Spleen (tissue), 7 donors: ENCODE data around the gene OSGEPL1.

Experiments
- POLR2A ChIP-seq, 3 donors: fragments of 450-650 bp; IDR thresholded peaks; one replicate each; pipeline ENCODE4 v1.5.1; 2017; ENCODE audit warnings: antibody characterized with exemption in 3 of 3, mild to moderate bottlenecking in 1 of 3
- POLR2AphosphoS5 ChIP-seq, 3 donors: sonication (generic); formaldehyde crosslinking; IDR thresholded peaks; one replicate each; pipeline ENCODE4 v1.5.1; 2017; ENCODE audit warnings: antibody characterized with exemption in 3 of 3
- TF ChIP-seq, protein P1 (sequence below), 11 experiments: fragments of 200-600 bp in 7 of 11; fragments of 450-650 bp in 4 of 11; sonication (generic) in 4 of 11; IDR thresholded peaks in 8 of 11; conservative IDR thresholded peaks in 3 of 11; 1 replicate in 7 of 11; 2 replicates in 4 of 11; pipeline versions ENCODE4 v1.4.0 to v1.8.0; 2016 to 2021; ENCODE audit warnings: antibody characterized with exemption in 11 of 11, inconsistent platforms in 4 of 11, mild to moderate bottlenecking in 1 of 11
- donor health status: DM: no; HTN: no; CAD: no; lungs with moderate emphysema.
- donor health status: DM: no; HTN: no; CAD: no.
- donor health status: DM: no; HTN: no; CAD: no.

DNA sequence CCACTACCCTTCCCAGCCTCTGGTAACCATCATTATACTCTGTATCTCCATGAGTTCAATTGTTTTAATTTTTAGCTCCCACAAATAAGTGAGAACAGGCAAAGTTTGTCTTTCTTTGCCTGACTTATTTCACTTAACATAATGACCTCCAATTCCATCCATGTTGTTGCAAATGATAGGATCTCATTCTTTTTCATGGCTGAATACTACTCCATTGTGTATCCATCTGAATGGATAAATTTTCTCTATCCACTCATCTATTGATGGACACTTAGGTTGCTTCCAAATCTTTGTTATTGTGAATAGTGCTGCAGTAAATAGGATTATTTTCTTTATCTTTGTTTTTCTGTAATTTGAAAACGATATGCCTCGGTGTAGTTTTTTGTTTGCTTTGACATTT lies 61.9 kb downstream of the OSGEPL1 start:
- TF ChIP-seq, protein P1, sequence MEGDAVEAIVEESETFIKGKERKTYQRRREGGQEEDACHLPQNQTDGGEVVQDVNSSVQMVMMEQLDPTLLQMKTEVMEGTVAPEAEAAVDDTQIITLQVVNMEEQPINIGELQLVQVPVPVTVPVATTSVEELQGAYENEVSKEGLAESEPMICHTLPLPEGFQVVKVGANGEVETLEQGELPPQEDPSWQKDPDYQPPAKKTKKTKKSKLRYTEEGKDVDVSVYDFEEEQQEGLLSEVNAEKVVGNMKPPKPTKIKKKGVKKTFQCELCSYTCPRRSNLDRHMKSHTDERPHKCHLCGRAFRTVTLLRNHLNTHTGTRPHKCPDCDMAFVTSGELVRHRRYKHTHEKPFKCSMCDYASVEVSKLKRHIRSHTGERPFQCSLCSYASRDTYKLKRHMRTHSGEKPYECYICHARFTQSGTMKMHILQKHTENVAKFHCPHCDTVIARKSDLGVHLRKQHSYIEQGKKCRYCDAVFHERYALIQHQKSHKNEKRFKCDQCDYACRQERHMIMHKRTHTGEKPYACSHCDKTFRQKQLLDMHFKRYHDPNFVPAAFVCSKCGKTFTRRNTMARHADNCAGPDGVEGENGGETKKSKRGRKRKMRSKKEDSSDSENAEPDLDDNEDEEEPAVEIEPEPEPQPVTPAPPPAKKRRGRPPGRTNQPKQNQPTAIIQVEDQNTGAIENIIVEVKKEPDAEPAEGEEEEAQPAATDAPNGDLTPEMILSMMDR (IDR thresholded peaks at IDR 0.05 in 8 of 11, conservative IDR thresholded peaks at IDR 0.05 in 3 of 11) = no peak
- no peak for TF ChIP-seq POLR2A (IDR thresholded peaks at IDR 0.05)
- no peak for TF ChIP-seq POLR2AphosphoS5 (IDR thresholded peaks at IDR 0.05)
